Calu3 (cell line): ENCODE measurements around the gene AGL. TPM values are rescaled to one million over a fixed set of nuclear protein-coding genes. Genes with fewer than 3 reads are reported as not detected.
"Not testable (repeated sequence)": the region's sequence is repeated elsewhere in the genome, so short reads cannot be mapped to it uniquely, and the experiment has no call there.

Experiments
- BruUV-seq: library from RNA; stranded (reverse); fragments of 400-500 nt; replicated peaks from 2 replicates; lab custom pipeline; 2021; lab: Mats Ljungman, UMichigan
- CTCF ChIA-PET: fragments of 300-600 bp; sonication (Branson Sonifier 250); formaldehyde crosslinking; loops from one replicate; lab custom pipeline; 2022; ENCODE audit warnings: antibody characterized with exemption; lab: Charles Lee
- DNase-seq: peaks from one replicate; pipeline ENCODE4 v3.0.0; 2022
- H3K27ac Mint-ChIP-seq: one replicate; pipeline ENCODE4 v1.8.0; 2022; ENCODE audit warnings: mixed read lengths; ENCODE audit not compliant: unreplicated experiment
- H3K27me3 Mint-ChIP-seq: one replicate; pipeline ENCODE4 v1.8.0; 2022; ENCODE audit warnings: mixed read lengths; ENCODE audit not compliant: unreplicated experiment
- H3K36me3 Mint-ChIP-seq: one replicate; pipeline ENCODE4 v1.8.0; 2022; ENCODE audit warnings: mild to moderate bottlenecking, moderate library complexity, mixed read lengths; ENCODE audit not compliant: insufficient read depth, unreplicated experiment
- H3K4me1 Mint-ChIP-seq: one replicate; pipeline ENCODE4 v1.8.0; 2022; ENCODE audit warnings: mild to moderate bottlenecking, low read depth, mixed read lengths; ENCODE audit not compliant: unreplicated experiment
- H3K4me3 Mint-ChIP-seq: one replicate; pipeline ENCODE4 v1.8.0; 2022; ENCODE audit warnings: mild to moderate bottlenecking, low read depth, moderate library complexity, mixed read lengths; ENCODE audit not compliant: unreplicated experiment
- H3K9me3 Mint-ChIP-seq: one replicate; pipeline ENCODE4 v1.8.0; 2022; ENCODE audit warnings: low read depth, mixed read lengths; ENCODE audit not compliant: unreplicated experiment
- intact Hi-C: fragments of 100-400 bp; cut with micrococcal nuclease; formaldehyde crosslinking; loops from one replicate; pipeline ENCODE4 v1.10.0; 2022; ENCODE audit not compliant: unreplicated experiment
- total RNA-seq: library from RNA; stranded (reverse); gene quantifications from 2 replicates; pipeline ENCODE4 v1.2.3, GENCODE V29; 2022
- TF ChIP-seq, protein P1 (sequence below): fragments of 200-600 bp; IDR thresholded peaks from one replicate; pipeline ENCODE4 v1.8.0; 2022; ENCODE audit warnings: antibody characterized with exemption; ENCODE audit not compliant: unreplicated experiment

The AGL gene
- total RNA-seq, 1 experiment from 2014 or later = 9.0 TPM

DNA sequence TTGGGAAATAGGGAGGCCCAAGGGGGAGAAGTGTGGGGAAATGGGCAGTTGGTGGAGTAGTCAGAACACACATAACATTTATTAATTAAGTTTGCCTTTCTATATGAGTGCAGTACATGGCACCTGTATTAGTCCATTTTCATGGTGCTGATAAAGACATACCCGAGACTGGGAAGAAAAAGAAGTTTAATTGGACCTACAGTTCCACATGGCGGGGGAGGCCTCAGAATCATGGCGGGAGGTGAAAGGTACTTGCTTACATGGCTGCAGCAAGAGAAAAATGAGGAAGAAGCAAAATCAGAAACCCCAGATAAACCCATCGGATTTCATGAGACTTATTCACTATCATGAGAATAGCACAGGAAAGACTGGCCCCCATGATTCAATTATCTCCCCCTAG lies 118.1 kb downstream of the AGL start:
- no TSS peak for BruUV-seq
- TF ChIP-seq, protein P1, sequence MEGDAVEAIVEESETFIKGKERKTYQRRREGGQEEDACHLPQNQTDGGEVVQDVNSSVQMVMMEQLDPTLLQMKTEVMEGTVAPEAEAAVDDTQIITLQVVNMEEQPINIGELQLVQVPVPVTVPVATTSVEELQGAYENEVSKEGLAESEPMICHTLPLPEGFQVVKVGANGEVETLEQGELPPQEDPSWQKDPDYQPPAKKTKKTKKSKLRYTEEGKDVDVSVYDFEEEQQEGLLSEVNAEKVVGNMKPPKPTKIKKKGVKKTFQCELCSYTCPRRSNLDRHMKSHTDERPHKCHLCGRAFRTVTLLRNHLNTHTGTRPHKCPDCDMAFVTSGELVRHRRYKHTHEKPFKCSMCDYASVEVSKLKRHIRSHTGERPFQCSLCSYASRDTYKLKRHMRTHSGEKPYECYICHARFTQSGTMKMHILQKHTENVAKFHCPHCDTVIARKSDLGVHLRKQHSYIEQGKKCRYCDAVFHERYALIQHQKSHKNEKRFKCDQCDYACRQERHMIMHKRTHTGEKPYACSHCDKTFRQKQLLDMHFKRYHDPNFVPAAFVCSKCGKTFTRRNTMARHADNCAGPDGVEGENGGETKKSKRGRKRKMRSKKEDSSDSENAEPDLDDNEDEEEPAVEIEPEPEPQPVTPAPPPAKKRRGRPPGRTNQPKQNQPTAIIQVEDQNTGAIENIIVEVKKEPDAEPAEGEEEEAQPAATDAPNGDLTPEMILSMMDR = no peak
- DNase-seq = no peak
- H3K9me3 Mint-ChIP-seq = no peaks in the 10 kb centered on the region
- H3K27ac Mint-ChIP-seq = no peak overlapping the region
- no peaks in the 10 kb centered on the region for H3K27me3 Mint-ChIP-seq
- no peak overlapping the region for H3K4me3 Mint-ChIP-seq
- CTCF ChIA-PET = no interaction called here
- H3K36me3 Mint-ChIP-seq = peaks cover 29% of the 10 kb centered on the region
- H3K4me1 Mint-ChIP-seq = peaks cover 17% of the 10 kb centered on the region
- intact Hi-C loops = no loop called here

DNA sequence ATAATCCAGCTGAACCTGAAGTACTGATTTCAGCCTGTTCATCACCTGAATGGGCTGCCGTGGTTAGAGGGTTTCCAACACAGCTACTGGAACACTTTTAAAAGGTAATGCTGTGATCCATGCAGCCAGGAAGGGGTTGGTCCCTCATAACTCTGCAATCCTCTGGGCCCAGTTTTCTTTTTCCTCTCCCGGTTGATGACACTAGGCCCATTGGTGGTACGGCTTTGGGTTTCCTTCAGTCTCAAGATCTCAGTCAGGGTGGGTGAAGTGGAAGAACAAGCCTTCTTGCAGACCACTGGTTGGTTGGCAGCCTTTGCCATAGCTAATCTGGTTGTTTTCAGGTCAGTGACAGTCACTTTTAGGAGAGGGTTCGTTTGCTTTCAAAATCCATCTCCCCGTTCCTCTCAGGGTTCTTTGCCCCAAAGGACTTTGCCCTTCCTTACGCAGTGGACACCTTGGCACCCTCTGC lies 119.1 kb downstream of the AGL start:
- TSS peak; percentile 61 for BruUV-seq

DNA sequence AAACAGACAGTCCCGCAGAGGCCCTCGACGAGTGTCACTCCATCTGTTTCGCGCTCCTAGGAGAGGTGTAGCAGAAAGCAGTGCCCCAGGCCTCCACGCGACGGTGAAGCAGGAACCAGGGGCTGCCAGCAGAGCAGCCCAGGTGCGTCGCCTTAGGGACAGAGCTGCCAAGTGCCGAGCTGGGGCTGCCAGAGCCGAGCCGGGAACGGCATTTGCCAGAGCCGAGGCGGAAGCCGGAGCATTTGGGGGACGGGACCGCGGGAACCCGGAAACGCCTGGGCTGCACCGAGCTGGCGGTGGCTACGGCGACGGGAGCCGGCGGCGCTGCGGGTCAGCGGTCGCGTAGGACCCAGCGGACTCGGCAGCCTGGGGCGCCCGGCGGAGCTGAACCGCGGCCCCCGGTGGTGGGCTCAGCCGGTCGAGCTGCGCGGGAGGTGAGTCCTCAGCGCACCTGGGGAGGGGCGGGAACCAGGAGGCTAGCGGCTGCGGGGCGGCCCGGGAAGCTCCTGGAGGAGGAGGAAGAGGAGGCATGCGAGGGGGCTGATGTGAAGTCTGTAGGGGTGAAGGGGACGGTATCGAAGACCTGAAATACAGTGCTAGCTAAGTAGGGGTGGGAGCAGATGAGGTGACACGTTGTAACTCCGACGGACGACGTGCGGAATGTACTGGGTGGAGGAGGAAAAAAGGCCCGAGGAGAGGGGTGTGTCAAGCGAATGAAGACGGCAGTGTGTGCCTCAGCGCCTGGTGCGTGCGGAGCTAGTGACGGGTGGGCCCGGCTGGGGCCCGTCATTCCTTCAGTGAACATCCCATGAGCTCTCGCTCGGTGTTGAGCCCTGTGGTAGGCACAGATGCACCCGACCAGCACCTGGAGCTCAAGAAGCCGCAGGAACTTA lies 119.8 kb downstream of the AGL start, which contains the start of gene SLC35A3:
SLC35A3 (plus strand) TSS at position 268 of the 893 bp plus-strand sequence. CDS start 23,559 bp downstream, outside the sequence.
- intact Hi-C loops = no loop called here
- Mint-ChIP-seq H3K9me3 (no peaks in the 10 kb centered on the region), H3K27me3 (no peaks in the 10 kb centered on the region), H3K4me1 (peaks cover 17% of the 10 kb centered on the region), H3K27ac (peak within 1 kb of the TSS; percentile 88), H3K36me3 (peaks cover 29% of the 10 kb centered on the region), H3K4me3 (peak within 1 kb of the TSS; percentile 98)
- BruUV-seq = no TSS peak
- DNase-seq = peak; percentile 88
- CTCF ChIA-PET = interaction anchor here (0.6 to 0.9 kb wide), 2 partner anchors 56 to 904 kb away, joined by 3 read pairs; no protein-coding TSS in a partner anchor
- TF ChIP-seq, protein P1 = no peak

More for the DNA sequence above, 119.1 kb downstream of the AGL start:
- DNase-seq = no peak
- Mint-ChIP-seq H3K36me3 (peaks cover 29% of the 10 kb centered on the region), H3K4me1 (peaks cover 17% of the 10 kb centered on the region), H3K9me3 (no peaks in the 10 kb centered on the region), H3K27me3 (no peaks in the 10 kb centered on the region), H3K4me3 (peak overlapping the region; percentile 98), H3K27ac (peak overlapping the region; percentile 88)
- CTCF ChIA-PET = no interaction called here
- intact Hi-C loops = no loop called here
- TF ChIP-seq, protein P1 = no peak

DNA sequence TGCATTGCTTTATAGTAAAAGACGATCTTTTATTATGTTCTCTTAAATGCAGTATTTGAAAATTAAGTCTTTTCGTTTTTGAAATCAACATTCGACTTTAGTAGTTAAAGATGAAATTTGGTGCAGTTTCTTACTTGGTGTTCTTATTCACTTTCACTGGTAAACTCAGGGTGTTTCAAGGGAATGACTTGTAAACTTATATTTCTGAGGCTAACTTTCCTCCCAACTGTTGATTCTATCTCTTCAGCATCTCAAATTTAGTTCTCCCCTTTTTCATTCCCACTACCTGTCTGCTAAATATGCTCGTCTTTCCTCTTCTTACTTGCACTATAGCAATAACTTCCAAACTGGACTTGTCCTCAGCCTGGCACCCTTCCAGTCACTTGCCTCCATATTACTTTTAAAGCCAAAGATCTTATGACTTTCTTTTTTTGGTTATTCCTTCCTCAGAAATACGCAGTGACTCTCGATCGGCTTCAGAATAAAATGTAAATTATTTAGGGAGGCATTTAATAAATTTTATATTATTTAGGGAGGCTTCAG lies 120.6 kb downstream of the AGL start:
- Mint-ChIP-seq H3K36me3 (peaks cover 29% of the 10 kb centered on the region), H3K4me1 (peaks cover 14% of the 10 kb centered on the region), H3K27ac (peak overlapping the region; percentile 88), H3K4me3 (peak overlapping the region; percentile 98), H3K27me3 (no peaks in the 10 kb centered on the region), H3K9me3 (no peaks in the 10 kb centered on the region)
- no peak for DNase-seq
- TF ChIP-seq, protein P1 = no peak
- intact Hi-C loops = no loop called here
- TSS peak; percentile 37 for BruUV-seq
- CTCF ChIA-PET = no interaction called here

DNA sequence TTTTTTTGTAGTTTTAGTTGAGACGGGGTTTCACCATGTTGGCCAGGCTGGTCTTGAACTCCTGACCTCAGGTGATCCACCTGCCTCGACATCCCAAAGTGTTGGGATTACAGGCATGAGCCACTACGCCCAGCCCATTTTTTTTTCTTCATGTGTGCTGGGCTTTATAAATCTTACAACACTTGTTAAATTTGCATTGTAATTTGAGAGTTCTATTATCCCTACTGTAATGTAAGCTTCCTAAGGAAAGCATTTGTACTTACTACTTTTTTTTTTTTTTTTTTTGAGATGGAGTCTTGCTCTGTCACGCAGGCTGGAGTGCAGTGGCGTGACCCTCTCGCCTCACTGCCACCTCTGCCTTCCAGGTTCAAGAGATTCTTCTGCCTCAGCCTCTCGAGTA lies 121.9 kb downstream of the AGL start:
- peak overlapping the region; percentile 98 for H3K4me3 Mint-ChIP-seq
- intact Hi-C loops, BruUV-seq, H3K27me3 Mint-ChIP-seq, H3K4me1 Mint-ChIP-seq, H3K9me3 Mint-ChIP-seq, CTCF ChIA-PET, DNase-seq: not testable (repeated sequence)
- peak overlapping the region; percentile 88 for H3K27ac Mint-ChIP-seq
- H3K36me3 Mint-ChIP-seq = peaks cover 29% of the 10 kb centered on the region
